SHP77 treated with DMSO at 0.1 percent for 48 hours (cell line): ENCODE results near the gene TMX2.

Experiments
- DNase-seq: peaks from one replicate; lab custom pipeline; 2025; lab: John Stamatoyannopoulos, UW

The TMX2 gene

DNA sequence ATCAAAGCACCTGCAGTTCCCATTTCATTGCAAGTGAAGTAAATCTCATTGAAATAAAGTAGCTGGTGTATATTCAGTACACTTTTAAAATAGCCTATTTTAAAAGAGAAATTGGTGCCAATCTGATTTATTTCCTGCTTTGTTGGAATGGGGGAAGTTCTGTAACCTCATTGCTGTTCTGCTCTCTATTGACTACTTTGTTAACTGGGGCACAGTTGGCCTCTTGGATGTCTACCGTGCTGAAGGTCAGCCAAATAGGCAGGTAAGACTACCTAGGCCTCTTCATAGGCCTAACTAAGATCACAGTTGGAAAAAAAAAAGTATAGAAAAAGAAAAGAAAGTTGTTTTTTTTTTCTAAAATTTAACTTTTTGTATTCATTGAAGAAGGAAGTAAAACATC, 58.4 kb downstream of the TMX2 start:
- DNase-seq, result no peak

DNA sequence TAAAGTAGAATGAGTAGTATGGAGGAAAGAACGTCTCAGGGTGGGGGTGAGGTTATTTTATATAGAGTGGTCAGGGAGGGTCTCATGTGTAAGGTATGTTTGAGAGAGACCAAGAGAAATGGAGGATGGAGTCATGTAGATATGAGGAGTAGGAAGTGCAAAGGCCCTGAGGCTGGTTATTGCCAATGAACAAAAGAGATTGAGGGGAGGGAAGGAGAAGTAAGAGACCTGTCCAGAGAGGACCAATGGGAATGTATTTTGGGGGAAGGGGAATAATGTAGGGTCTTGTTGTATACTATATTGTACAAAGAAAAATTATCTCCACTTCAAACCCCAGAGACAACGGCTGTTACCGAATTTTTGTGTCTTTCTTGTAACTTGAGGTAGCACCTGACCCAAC, 59.0 kb downstream of the TMX2 start:
- DNase-seq, result no peak

DNA sequence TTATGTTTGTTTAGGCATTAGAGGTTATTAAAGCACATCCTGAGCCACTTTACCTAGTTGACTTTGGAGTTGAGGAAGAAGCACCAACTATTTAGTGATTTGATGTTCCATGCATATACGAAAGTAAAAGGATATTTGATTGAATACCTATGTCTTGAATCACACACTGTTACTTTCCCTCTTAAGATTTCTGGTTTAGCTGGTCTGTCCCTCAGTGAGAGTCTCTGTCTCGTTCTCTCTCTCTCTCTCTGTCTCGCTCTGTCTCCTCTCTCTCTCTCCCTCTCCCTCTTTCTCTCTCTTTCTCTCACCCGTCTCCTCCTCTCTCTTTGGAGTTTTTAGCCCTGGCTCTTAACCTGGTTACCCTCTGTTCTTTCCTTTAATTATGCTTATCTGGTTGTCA, 60.2 kb downstream of the TMX2 start:
- no peak for DNase-seq

DNA sequence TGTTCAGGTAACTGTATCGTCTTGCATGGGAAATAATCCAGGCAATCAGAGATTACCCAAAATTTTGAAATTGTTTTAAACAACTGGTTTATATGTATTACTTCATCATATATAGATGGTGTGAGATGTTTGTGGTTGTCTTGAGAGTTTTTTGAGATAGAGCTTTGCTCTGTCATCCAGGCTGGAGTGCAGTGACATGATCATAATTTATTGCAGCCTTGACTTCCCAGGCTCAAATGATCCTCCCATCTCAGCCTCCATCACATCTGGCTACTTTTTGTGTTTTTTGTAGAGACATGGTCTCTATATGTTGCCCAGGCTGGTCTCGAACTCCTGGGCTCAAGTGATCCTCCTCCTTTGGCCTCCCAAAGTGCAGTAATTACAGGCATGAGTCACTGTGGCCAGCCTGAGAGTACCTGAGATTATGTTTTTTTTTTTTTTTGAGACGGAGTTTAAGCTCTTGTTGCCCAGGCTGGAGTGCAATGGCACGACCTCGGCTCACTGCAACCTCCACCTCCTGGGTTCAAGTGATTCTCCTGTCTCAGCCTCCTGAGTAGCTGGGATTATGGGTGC, 60.7 kb downstream of the TMX2 start:
- no peak for DNase-seq

GRCh38 chr11:57775491-57775890, 63.1 kb downstream of the TMX2 start:
- no peak for DNase-seq

DNA sequence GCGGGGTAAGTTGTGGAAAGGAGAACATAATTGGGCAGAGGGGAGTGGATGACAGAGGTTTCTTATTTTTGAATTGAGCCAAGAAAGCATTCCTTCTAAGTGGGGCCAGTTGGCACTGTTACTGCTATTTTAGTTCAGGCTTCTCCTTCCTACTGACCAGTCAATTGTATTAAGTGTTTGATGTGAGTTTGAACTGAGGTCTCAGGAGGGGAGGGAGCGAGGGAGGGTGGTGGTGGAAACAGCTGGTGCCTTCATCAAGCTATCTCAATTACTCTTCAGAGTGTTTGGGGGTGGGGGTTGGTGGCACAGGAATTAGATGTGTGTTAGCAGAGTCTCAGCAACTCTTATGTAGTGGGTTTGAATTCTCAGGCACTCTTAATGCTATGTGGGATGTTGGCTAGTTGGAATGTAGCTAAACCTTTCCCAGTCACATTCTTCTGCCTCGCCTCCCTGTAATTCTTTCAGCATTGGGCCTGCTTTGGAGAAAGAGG, 63.7 kb downstream of the TMX2 start:
- DNase-seq, result no peak

DNA sequence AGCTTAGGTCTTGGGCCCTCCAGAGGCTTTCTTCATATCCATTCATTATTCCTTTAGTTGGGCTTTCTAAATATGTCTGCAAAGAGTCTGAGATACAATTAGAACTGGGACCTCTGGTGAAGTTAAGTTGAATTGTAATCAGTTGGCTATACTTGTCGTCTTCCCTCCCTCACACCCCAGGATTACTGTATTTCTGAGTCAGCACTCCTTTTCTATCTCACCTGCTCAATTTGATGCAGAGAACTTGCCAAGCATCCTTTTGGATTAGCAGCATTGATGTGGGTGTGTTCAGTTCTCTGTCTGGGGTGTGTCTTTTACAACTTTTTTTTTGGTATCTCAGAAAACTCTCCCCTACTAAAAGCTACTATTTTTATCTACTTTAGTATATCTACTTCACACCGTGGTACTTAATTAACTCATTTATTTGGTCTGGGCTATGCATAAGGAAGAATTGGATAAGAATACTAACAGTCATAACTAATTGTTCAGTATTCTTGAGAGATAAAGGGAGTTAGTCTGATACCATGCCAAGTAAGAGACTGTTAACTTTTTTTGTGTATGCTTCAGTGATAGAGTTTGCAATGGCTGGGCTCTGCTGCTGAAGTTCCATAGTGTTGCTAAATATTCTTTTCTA, 64.3 kb downstream of the TMX2 start:
- DNase-seq, result no peak

DNA sequence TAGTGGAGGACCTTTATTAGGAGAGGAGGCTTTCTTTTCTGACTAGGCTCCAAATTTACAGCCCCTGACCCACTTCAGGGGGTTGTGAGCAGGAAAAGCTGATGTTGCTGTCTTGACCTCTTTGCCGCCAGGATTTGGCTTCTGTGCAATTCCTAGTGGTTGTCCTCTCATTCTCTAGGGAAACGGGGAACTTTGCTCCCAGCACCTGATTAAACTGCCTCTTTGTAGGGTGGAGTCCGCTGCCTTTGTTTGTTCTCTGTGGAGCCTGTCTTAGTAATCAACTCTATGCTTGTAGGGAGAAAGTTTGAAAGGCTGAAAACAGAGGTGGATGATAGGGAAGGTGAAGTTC, 65.5 kb downstream of the TMX2 start:
- DNase-seq, result no peak

DNA sequence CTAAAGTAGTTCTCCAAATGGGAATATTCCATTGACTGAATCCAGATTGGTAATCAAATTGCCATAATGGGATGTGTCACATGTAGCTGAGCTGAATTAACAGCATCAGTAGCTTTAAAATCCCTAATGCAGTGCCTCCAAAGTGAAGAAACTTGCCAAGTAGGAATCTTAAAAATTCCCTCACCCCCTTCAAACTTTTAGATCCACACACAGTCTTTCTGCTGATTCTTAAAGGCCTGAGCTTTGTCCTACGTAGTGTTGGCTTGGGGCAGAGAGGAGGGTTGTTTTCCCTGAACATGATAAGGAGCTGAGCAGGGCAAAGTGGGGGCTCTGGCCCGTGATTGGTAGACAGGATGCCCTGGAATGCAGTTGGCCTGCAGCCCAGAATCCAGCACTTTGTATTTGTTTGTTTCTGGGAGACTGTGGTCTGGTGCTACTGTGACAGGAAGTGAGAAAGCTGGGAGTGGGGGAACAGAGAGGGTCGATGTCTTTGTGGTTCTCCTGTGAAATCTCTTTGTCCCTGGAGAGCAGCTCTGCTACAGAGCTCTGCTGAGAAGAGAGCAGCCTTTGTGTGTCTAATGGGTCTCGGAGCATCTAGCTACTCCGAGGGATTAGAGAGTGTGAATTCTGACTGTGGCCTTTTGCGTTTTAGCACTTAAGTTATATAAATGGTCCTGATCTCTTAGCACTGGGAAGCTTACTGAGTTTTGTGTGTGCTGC, 66.1 kb downstream of the TMX2 start:
- DNase-seq, result no peak

GRCh38 chr11:57779276-57779675, 66.9 kb downstream of the TMX2 start:
- DNase-seq, result no peak

DNA sequence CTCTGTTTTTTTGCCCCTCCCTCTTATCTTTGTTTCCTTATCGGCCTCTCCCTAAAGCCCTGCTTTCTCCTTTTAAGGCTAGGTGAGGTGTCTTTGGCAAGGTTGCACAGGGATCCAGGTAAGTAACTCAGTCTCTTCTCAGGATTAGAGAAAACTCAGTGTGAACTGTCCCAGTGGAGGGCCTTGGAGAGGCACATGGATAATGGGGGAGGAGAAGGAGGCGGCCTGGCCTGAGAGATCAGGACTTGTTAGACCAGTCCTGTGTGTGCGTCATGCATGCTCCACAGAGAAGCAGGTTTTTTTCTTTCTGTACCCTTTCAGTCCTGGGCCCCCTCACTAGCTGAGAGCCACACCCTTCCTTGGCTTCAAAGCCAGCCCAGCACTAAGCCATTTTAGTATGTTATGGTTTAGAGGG, 69.1 kb downstream of the TMX2 start:
- DNase-seq, result no peak

GRCh38 chr11:57785072-57785471, 72.7 kb downstream of the TMX2 start:
- no peak for DNase-seq

DNA sequence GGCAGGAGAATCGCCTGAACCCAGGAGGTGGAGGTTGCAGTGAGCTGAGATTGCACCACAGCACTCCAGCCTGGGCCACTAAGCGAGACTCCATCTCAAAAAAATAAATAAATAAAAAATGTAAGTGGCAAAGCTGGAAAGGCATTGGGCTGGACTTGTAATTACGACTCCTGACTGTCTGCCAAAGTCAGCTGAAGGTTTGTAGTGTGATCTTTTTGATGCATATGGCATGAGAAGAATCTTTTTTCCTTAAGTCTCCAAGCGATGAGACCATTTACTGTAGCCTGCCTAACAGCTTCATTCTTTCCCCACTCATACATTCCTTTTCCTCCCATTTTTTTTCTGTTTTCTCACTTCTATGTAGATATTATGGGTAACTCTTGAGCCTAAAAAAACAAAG, 74.0 kb downstream of the TMX2 start:
- DNase-seq, result no peak

DNA sequence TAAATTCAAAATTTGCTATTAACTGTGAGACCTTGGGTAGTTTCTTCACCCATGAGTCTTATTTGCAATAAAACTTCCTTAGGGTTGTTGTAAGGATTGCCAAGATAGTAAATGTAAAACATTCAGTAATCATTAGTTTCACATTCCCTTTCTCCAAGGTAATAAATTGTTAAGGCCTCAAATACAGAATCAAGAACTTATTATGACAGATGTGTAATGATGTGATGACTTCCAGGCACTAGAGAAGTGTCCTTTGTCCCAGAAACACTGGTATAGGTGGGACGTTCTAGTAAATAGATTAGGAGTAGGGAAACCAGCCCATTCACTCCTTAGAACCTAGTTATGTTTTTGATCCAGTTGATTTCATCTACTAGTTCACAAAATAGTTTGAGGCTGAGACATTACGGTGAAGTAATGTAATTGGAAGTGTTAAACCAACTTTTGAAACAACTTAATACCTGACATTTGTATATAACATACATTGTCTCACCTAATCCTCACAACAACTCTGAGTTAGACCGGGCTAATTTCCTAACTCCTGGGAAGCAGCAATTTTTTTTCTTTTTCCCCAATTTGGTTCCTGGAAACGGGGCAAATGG, 74.7 kb downstream of the TMX2 start:
- no peak for DNase-seq

GRCh38 chr11:57787920-57788702, 75.7 kb downstream of the TMX2 start:
- no peak for DNase-seq

GRCh38 chr11:57788703-57789088, 76.3 kb downstream of the TMX2 start:
- DNase-seq, result no peak
